Sigmoid colon (tissue), 4 donors: ENCODE measurements around the gene OR6N1.

ENCODE experiments used
- EP300 ChIP-seq, 4 donors: sonication (generic); formaldehyde crosslinking; IDR thresholded peaks; one replicate each; pipeline ENCODE4 v1.6.1; 2017; ENCODE audit warnings: antibody characterized with exemption in 4 of 4
- POLR2AphosphoS5 ChIP-seq, 4 donors: sonication (generic); formaldehyde crosslinking; IDR thresholded peaks; one replicate each; pipeline ENCODE4 v1.6.1; 2017; ENCODE audit warnings: antibody characterized with exemption in 4 of 4
- TF ChIP-seq, protein P1 (sequence below), 4 experiments: fragments of 450-650 bp in 3 of 4; fragments of 200-600 bp in 1 of 4; IDR thresholded peaks; one replicate each; pipeline ENCODE4 v1.5.1; 2016 to 2019; ENCODE audit warnings: antibody characterized with exemption in 4 of 4, mild to moderate bottlenecking in 3 of 4, moderate library complexity in 2 of 4

DNA sequence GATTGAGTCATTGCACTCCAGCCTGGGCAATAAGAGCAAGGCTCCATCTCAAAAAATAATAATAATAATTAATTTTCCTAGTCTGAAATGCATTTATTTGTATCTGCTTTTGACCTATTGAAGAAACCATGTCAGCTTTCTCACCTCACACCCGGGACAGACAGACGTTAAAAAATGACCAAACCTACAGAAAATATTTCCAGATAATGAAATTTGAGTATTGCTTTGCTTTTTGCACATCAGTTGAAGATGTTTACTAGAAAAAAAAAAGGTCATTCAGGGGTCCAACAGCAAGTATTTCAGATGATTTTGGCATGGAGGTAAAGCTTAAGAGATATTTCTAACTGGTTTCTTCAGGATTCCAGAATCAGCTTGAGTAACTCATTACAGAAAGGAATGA, 17.6 kb downstream of the OR6N1 start, which contains the start of gene OR6K6:
- TF ChIP-seq, protein P1, sequence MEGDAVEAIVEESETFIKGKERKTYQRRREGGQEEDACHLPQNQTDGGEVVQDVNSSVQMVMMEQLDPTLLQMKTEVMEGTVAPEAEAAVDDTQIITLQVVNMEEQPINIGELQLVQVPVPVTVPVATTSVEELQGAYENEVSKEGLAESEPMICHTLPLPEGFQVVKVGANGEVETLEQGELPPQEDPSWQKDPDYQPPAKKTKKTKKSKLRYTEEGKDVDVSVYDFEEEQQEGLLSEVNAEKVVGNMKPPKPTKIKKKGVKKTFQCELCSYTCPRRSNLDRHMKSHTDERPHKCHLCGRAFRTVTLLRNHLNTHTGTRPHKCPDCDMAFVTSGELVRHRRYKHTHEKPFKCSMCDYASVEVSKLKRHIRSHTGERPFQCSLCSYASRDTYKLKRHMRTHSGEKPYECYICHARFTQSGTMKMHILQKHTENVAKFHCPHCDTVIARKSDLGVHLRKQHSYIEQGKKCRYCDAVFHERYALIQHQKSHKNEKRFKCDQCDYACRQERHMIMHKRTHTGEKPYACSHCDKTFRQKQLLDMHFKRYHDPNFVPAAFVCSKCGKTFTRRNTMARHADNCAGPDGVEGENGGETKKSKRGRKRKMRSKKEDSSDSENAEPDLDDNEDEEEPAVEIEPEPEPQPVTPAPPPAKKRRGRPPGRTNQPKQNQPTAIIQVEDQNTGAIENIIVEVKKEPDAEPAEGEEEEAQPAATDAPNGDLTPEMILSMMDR (IDR thresholded peaks at IDR 0.05): no peak
- TF ChIP-seq POLR2AphosphoS5 (IDR thresholded peaks at IDR 0.05): no peak
- TF ChIP-seq EP300 (IDR thresholded peaks at IDR 0.05): no peak
